HEK293 (cell line): ENCODE results near the gene NPTN.
A peak's percentile ranks its signal among the peaks of the same experiment; 100 is the strongest.

Source experiments
- CTCF ChIA-PET: fragments of 350-600 bp; formaldehyde crosslinking; extraction: SDS; loops from one replicate; lab custom pipeline; 2021; ENCODE audit warnings: antibody characterized with exemption; lab: Yijun Ruan, JAX
- POLR2A ChIA-PET: fragments of 300-600 bp; formaldehyde crosslinking; extraction: SDS; loops from one replicate; lab custom pipeline; 2020; ENCODE audit warnings: antibody characterized with exemption, inconsistent platforms; lab: Yijun Ruan, JAX
- H3K27ac ChIP-seq: fragments of 200-500 bp; sonication (Bioruptor generic); 2 replicates; pipeline ENCODE4 v1.5.1; 2014; ENCODE audit warnings: low read depth, low read length, control low read depth, inconsistent platforms; ENCODE audit errors: extremely low read depth
- H3K36me3 ChIP-seq, 2 experiments: fragments of 200-500 bp in 1 of 2; sonication (Bioruptor generic) in 1 of 2; 1 replicate in 1 of 2; 2 replicates in 1 of 2; pipeline ENCODE4 v1.5.1; 2014 to 2017; ENCODE audit warnings: inconsistent platforms in 2 of 2, low read length in 2 of 2; ENCODE audit not compliant: control insufficient read depth in 2 of 2, insufficient read depth in 1 of 2
- H3K4me1 ChIP-seq: fragments of 200-500 bp; sonication (Bioruptor generic); 2 replicates; pipeline ENCODE4 v1.5.1; 2014; ENCODE audit warnings: mild to moderate bottlenecking, low read length, inconsistent platforms; ENCODE audit not compliant: control insufficient read depth, insufficient read depth
- H3K4me3 ChIP-seq: 2 replicates; pipeline ENCODE4 v1.5.1; 2011; ENCODE audit warnings: low read depth, mild to moderate bottlenecking, control low read depth, low read length, moderate library complexity
- H3K9me3 ChIP-seq: fragments of 200-500 bp; sonication (Bioruptor generic); 2 replicates; pipeline ENCODE4 v1.5.1; 2014; ENCODE audit warnings: low read depth, low read length, inconsistent platforms; ENCODE audit not compliant: control insufficient read depth, insufficient read depth
- TCF7L2 ChIP-seq: IDR thresholded peaks from 2 replicates; pipeline ENCODE4 v1.6.1; 2011; ENCODE audit warnings: low read depth, mild to moderate bottlenecking, inconsistent platforms, low read length, moderate library complexity, borderline replicate concordance
- YY2 ChIP-seq: fragments of 450-650 bp; formaldehyde crosslinking; IDR thresholded peaks from 2 replicates; pipeline ENCODE4 v1.5.1; 2016; ENCODE audit warnings: missing biosample characterization, missing genetic modification characterization
- ZIC2 ChIP-seq: fragments of 450-650 bp; formaldehyde crosslinking; IDR thresholded peaks from 2 replicates; pipeline ENCODE4 v1.5.1; 2016; ENCODE audit warnings: missing biosample characterization, missing genetic modification characterization
- ZNF148 ChIP-seq: fragments of 450-650 bp; formaldehyde crosslinking; IDR thresholded peaks from 2 replicates; pipeline ENCODE4 v1.5.0; 2017; ENCODE audit warnings: missing biosample characterization, missing genetic modification characterization, borderline replicate concordance
- ZNF292 ChIP-seq: fragments of 450-650 bp; formaldehyde crosslinking; IDR thresholded peaks from 2 replicates; pipeline ENCODE4 v1.5.1; 2016; ENCODE audit warnings: low read depth, missing biosample characterization, missing genetic modification characterization, borderline replicate concordance
- ZNF302 ChIP-seq: fragments of 450-650 bp; formaldehyde crosslinking; IDR thresholded peaks from 2 replicates; pipeline ENCODE4 v1.5.1; 2016; ENCODE audit warnings: missing biosample characterization, missing genetic modification characterization, low read depth
- ZNF514 ChIP-seq: fragments of 450-650 bp; formaldehyde crosslinking; IDR thresholded peaks from 2 replicates; pipeline ENCODE4 v1.5.1; 2016; ENCODE audit warnings: missing biosample characterization, missing genetic modification characterization
- ZNF585B ChIP-seq: fragments of 450-650 bp; formaldehyde crosslinking; IDR thresholded peaks from 2 replicates; pipeline ENCODE4 v1.5.1; 2016; ENCODE audit warnings: missing biosample characterization, missing genetic modification characterization
- TF ChIP-seq, protein P1 (sequence below): fragments of 450-650 bp; formaldehyde crosslinking; IDR thresholded peaks from 2 replicates; pipeline ENCODE4 v1.5.1; 2017; ENCODE audit warnings: missing biosample characterization, missing genetic modification characterization
- TF ChIP-seq, protein P2 (sequence below): fragments of 450-650 bp; formaldehyde crosslinking; IDR thresholded peaks from 2 replicates; pipeline ENCODE4 v1.5.1; 2016; ENCODE audit warnings: missing biosample characterization, missing genetic modification characterization
- TF ChIP-seq, protein P3 (sequence below): fragments of 450-650 bp; formaldehyde crosslinking; IDR thresholded peaks from 2 replicates; pipeline ENCODE4 v1.5.1; 2016; ENCODE audit warnings: missing biosample characterization, missing genetic modification characterization

Gene NPTN

GRCh38 chr15:73572296-73572695 lies 60.9 kb downstream of the NPTN start:
- Histone ChIP-seq H3K4me1 (no peaks in the 10 kb centered on the region), H3K4me3 (no peak overlapping the region), H3K27ac (no peak overlapping the region), H3K9me3 (no peaks in the 10 kb centered on the region), H3K36me3 (peaks cover 11 to 87% of the 10 kb centered on the region in 2 experiments)
- CTCF ChIA-PET, result interaction anchor here (1.1 to 1.4 kb wide), 3 partner anchors 12 to 105 kb away, joined by 5 to 8 read pairs (median 7); no protein-coding TSS in a partner anchor
- TF ChIP-seq ZNF148 (tag by site-specific recombination) (no peak), TCF7L2 (no peak)
- POLR2A ChIA-PET, result interaction anchor here (0.9 kb wide), 1 partner anchor 61 kb away, joined by 3 read pairs; the partner anchor contains the start of gene NPTN

- TF ChIP-seq, protein P1, sequence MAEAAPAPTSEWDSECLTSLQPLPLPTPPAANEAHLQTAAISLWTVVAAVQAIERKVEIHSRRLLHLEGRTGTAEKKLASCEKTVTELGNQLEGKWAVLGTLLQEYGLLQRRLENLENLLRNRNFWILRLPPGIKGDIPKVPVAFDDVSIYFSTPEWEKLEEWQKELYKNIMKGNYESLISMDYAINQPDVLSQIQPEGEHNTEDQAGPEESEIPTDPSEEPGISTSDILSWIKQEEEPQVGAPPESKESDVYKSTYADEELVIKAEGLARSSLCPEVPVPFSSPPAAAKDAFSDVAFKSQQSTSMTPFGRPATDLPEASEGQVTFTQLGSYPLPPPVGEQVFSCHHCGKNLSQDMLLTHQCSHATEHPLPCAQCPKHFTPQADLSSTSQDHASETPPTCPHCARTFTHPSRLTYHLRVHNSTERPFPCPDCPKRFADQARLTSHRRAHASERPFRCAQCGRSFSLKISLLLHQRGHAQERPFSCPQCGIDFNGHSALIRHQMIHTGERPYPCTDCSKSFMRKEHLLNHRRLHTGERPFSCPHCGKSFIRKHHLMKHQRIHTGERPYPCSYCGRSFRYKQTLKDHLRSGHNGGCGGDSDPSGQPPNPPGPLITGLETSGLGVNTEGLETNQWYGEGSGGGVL (tag by site-specific recombination), result no peak
- TF ChIP-seq, protein P2, sequence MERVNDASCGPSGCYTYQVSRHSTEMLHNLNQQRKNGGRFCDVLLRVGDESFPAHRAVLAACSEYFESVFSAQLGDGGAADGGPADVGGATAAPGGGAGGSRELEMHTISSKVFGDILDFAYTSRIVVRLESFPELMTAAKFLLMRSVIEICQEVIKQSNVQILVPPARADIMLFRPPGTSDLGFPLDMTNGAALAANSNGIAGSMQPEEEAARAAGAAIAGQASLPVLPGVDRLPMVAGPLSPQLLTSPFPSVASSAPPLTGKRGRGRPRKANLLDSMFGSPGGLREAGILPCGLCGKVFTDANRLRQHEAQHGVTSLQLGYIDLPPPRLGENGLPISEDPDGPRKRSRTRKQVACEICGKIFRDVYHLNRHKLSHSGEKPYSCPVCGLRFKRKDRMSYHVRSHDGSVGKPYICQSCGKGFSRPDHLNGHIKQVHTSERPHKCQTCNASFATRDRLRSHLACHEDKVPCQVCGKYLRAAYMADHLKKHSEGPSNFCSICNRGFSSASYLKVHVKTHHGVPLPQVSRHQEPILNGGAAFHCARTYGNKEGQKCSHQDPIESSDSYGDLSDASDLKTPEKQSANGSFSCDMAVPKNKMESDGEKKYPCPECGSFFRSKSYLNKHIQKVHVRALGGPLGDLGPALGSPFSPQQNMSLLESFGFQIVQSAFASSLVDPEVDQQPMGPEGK (tag by site-specific recombination), result no peak
- TF ChIP-seq ZNF514 (no peak), ZIC2 (tag by site-specific recombination) (peak; percentile 72), ZNF302 (tag by site-specific recombination) (no peak), YY2 (tag by site-specific recombination) (no peak)
- TF ChIP-seq, protein P3, sequence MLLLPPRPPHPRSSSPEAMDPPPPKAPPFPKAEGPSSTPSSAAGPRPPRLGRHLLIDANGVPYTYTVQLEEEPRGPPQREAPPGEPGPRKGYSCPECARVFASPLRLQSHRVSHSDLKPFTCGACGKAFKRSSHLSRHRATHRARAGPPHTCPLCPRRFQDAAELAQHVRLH (tag by site-specific recombination), result no peak
- CTCF ChIA-PET, result interaction anchor here (0.7 to 1.5 kb wide), 5 partner anchors 11 to 283 kb away, joined by 3 to 8 read pairs (median 7); no protein-coding TSS in a partner anchor
- Histone ChIP-seq H3K27ac (no peak overlapping the region), H3K36me3 (peaks cover 11 to 89% of the 10 kb centered on the region in 2 experiments), H3K4me1 (no peaks in the 10 kb centered on the region), H3K4me3 (no peak overlapping the region), H3K9me3 (no peaks in the 10 kb centered on the region)
- POLR2A ChIA-PET, result interaction anchor here (0.8 kb wide), 1 partner anchor 61 kb away, joined by 3 read pairs; no protein-coding TSS in a partner anchor
Measured at GRCh38 chr15:73571346-73571745, 61.8 kb downstream of the NPTN start.

DNA sequence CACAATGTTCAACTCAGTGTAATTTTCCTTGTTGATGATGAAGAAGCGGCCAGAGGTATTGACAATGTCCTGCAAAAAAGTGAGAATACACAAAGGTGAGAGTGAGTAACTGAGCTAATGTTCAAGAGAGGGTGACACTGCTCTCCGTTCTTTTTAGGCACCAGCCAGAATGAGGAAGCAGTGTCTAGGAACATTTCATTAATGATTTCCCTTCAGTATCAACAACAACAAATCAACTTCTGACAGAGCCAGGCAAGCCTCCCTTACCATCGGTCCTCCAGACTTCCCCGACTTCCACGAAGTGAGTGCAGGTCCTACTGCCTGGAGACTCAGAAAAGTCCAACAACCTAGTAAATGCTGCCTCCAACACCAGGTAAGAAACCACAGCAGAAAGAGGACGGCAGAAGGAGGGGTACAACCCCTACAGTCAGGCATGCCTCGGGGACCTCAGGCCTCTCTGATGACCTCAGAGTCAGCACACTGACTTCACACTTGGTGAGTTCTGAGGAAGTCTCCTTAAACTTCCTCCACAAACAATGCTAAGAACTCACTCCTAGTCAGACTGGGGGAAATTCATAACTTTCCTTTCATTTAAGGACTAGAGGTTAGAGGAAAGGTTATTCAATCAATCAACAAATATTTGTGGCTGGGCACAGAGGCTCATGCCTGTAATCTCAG lies 62.7 kb downstream of the NPTN start:
- Histone ChIP-seq H3K4me1 (no peaks in the 10 kb centered on the region), H3K27ac (no peak overlapping the region)
- no peak for TF ChIP-seq ZNF292 (tag by site-specific recombination)
- TF ChIP-seq ZNF585B (tag by site-specific recombination), result no peak
- TF ChIP-seq, all 188 proteins: peak for 0
- ChIA-PET POLR2A (interaction anchor here (1.2 kb wide), 1 partner anchor 60 kb away, joined by 3 read pairs; no protein-coding TSS in a partner anchor), CTCF (interaction anchor here (0.7 to 3.4 kb wide), 4 partner anchors 10 to 130 kb away, joined by 3 to 32 read pairs (median 7); no protein-coding TSS in a partner anchor)
- no peaks in the 10 kb centered on the region for H3K9me3 ChIP-seq
- H3K4me3 ChIP-seq, result no peak overlapping the region
- H3K36me3 ChIP-seq, result peaks cover 14 to 89% of the 10 kb centered on the region in 2 experiments
